GM19455 (cell line): ENCODE data around the gene ZNF197.
"Not testable (repeated sequence)": the region's sequence is repeated elsewhere in the genome, so short reads cannot be mapped to it uniquely, and the experiment has no call there.

Experiments
- ATAC-seq: cut with Tn5 transposase; IDR thresholded peaks from one replicate; pipeline ENCODE4 v1.9.1; 2021; ENCODE audit not compliant: unreplicated experiment

ZNF197 gene

DNA sequence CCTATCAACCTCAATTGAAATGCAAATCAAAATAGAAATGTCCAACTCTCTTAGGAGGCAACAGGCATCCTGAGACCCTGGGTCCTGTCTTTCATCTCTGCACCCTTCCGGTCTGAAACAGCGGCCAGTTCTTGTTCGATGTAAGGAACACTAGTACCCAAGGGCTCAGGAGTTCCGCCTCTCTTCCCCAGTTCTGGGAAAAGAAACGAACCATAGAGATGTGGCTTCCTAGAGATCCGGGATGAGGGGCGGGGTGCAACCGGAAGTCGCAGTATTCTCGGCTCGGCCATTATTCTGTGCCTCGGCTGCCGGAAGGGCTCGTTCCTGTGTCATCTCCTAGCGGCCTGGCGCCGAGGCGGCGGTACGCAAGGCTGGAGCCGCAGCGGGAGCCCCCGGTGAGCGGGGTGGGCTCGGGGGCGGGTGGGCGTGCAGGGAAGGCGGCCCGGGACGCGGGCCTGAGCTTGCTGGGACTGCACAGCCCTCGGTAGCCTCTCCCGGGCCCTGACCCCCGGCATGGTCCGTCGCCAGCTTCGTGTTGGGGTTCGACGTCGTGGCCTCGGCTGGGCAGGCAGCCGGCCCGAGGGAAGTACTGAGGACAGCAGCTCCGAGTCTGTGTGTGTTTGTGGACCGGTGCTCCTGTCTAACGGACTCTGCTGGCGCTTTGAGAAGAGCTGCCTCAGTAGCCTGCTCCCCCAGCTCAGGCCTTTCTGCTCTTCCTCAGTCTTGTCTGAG lies at the start of gene ZNF197:
Gene ZNF197 (plus strand): TSS at position 288 of the 732 bp plus-strand sequence. CDS start 4,119 bp downstream, outside the sequence.
- peak; percentile 94 for ATAC-seq

DNA sequence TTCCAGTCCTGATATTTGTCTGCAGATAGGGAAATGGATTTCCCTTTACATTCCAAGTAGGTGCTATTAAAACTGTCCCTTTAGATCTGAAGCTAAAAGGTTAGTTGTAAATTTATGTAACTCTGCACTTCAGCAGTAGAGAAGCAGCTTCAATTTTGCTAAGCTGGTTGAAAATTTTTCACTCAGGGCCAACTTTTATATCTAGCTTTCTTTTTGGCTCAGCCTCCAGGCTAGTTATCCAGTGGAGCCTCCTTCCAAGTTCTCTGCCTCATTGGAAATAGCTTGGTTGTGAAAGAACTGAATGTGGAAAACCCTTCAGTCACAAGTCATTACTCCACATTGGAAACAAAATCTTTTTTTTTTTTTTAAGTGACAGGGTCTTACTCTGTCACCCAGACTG lies 48.2 kb upstream of the ZNF197 start:
- no peak for ATAC-seq

DNA sequence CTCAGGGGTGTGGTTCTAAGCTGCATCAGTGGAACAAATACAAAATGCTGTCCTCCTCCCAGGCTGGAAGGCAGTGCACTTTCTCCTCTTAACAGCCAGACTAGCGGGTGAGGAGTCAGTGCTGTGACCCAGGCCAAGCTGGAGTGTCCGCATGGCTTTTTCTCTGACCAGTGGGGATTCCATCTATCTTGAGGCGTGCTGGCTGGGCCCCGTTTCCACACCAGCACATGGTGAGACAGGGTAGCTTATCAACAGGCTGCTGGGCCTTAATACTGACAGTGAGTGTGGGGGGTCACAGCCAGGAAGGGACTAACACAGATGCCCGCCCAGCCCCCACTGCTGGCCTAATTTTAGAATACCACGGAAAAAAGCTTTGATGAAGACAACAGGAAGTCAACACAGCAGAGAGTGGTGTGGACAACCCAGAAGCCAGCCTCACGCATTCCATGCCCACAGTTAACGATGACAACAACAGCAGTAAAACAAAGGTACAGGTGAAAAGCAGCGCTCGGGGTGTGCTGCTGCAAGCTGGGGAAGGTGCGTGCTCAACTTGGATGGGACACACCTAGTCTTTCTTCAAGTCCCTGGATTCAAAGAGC lies 47.4 kb upstream of the ZNF197 start:
- ATAC-seq: not testable (repeated sequence)

DNA sequence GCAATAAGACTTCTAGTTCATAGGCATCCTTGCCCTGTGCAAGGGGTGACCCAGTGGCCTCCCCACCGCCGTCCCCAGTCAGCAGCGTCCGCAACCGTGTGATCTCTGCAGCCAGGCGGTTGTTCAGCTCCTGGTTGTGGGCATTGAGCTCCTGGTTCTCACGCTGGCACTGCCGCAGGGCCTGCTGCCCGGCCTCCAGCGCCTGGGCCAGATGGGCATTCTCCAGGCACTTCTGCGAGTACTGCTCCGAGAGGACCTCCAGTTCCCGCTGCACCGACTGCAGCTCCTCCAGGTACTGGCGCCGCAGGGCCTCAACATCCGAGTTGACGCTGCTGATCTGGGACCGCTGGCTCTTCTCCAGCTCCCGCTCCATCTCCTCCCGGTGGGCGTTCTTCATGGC lies 46.5 kb upstream of the ZNF197 start:
- not testable (repeated sequence) for ATAC-seq

DNA sequence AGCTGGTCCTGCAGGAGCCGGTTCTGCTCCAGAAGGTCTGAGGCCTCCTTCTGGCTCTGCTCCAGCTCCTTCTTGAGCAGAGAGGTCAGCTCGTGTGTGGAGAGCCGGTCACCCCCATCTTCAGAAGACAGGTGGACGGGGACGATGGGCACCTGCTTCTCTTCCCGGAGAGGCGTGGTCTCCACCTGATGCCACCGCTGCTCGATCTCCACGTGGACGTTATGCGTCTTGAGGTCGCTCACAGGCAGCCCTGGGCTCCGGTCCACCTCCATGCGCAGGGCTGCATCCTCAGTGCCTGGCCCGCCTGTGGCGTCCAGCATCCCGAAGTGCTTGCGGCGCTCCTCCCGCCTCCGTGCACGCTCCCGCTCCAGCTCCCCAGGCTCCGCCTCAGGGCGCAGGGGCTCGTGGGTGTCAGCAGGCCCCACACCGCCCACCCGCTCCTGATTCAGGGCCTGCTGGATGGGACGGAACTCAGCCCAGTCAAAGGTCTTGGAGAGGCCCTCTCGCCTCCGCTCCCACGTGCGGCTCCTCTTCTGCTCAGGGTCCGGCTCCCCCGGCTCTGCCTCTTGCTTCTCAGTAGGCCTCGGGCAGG lies 45.8 kb upstream of the ZNF197 start:
- ATAC-seq: not testable (repeated sequence)

DNA sequence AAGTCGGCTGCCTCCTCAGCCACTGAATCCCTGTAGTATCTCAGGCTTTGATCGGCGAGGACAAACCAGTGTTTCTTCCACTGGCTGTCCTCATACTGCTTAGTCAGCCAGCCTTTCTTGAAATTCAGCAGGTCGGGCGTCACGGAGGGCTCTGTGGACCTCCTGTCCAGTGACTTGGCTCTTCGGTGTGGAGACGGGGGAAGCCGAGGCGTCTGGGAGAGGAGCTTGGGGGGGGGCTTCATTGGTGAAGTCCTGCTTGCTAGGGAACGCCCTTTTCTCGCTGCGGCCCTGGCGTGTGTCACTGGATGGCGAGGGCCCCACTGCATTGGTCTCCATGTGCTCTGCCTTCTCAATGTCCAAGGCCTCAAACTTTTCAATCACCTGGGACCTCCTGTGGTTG lies 45.1 kb upstream of the ZNF197 start:
- ATAC-seq: not testable (repeated sequence)

DNA sequence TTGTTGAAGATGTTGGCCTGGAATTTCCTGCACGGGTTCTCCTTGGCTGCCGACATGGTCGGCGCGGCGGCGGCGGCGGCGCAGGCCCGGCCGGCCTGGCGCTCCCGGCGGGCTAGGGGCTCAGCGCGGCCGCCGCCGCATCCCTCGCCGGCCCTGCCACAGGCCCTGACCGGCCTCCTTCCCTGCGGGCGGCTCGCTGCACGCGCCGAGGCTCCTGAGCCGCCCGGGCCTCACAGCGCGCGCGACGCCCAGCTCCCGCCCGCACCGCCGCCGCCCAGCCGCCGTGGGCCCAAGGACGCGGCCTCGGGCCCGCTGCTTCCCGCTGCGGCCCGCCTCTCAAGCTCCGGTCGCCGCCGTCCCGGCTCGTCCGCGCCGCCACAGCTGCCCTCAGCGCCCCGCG lies 43.9 kb upstream of the ZNF197 start:
- not testable (repeated sequence) for ATAC-seq

DNA sequence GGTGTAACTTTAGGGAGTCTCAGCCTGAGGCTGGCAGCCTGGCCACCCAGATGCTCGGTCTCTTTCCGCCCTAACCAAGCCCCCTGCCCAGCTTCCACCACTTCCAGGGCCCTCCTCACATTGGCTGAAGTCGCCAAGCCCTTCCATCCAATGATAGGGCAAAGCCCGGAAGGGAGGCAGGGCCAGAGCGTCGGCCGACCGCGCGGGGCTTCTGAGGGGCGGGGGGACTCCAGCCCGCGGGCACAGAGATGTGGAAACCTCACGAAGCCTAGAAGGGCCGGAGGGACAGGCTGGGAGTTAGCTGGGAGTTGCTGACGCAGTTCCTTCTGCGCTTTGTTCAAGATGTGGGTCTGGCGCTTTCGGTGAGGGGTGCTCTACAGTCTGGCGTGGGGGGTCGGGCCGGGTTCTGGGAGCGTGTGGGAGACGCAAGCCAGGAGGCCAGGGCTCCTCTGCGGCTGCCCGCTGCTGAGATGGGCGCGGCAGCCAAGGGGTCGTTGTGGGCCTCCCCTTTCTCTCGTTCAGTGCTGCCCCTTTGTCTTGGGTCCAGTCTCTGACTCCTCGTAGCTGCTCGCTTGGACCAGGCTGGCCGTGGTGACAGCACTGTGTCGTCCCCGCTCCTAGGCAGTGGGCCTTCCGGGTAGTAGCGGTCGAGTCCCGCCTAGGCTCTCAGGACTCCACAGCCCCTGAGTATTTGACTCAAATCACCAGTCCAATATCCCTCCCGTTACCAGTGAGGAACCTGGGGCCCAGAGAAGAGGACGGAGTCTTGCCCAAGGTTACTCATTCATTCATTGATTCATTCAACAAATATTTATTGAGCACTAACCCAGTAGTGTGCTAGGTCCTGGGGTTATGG lies 40.0 kb upstream of the ZNF197 start, which contains the start of gene ZNF660:
Gene ZNF660 (plus strand): TSS at position 319 of the 856 bp plus-strand sequence. CDS start 9,230 bp downstream, outside the sequence.
- peak; percentile 88 for ATAC-seq

DNA sequence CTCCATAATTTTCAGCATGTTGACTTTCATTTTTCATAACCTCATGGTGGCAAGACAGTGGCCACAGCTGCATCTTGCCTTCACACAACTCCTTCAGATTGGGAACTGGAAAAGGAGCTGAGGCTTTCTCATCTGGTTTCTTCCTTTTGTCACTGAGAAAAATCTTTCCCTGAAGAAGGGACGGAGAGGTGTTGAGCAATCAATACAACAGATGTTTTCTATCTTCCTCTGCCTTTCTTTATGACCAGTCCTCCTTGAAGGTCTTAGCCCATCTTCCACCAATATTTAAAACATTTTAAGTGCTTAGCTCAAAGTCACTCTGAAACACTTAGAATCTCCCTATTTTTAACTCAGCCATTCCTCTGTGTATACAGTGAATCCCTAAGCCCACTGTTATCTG lies 28.2 kb upstream of the ZNF197 start:
- ATAC-seq: no peak

DNA sequence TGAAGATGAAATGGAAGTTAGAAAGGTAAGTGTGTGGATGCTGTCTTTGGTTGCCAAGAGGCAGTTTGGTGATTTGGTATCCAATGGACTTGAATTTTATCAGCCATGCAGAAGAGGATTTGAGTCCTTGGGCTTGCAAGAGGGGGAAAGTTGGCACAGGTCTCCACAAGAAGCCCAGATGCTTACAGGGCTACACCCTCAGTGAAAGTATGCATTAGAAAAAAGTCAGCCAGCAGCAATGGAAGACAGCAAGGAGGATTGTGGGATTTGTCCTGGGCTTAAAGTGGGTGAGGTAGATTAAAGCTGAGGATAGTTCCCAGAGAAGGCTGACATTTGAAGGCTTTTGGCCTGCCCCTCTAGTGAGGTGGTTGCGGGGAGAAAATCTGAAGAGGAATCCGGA lies 23.1 kb upstream of the ZNF197 start:
- ATAC-seq: no peak

DNA sequence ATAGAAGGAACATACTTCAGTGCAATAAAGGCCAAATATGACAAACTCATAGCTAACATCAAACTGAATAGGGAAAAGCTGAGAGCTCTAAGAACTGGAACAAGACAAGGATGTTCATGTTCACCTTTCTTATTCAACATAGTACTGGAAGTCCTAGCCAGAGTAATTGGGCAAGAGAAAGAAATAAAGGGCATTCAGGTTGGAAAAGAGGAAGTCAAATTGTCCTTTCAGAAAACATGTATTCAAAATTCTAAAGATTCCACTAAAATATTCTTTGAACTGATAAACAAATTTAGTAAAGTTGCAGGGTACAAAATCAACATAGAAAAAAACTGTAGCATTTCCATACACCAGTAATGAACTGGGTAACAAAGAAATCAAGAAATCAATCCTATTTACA lies 12.2 kb upstream of the ZNF197 start:
- ATAC-seq: no peak

DNA sequence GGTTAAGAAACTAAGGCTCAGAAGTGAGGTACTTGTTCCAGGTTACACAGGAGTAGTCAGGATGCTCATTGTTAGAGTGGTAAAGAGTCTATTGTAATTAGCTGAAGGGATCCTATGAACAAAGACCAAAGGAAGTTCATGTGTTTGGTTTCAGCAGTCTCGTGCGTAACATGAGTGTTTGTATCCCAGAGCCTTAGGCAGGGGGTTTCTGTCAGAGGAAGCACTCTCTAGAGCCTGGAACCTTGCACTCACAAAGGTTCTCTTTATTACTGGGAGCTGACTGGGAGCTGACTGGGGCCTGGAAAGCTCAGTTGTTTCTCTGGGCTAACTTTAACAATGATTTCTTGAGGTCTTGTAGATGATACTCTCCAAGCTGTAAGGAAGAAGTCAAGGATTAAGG lies 3.9 kb downstream of the ZNF197 start:
- ATAC-seq: no peak

DNA sequence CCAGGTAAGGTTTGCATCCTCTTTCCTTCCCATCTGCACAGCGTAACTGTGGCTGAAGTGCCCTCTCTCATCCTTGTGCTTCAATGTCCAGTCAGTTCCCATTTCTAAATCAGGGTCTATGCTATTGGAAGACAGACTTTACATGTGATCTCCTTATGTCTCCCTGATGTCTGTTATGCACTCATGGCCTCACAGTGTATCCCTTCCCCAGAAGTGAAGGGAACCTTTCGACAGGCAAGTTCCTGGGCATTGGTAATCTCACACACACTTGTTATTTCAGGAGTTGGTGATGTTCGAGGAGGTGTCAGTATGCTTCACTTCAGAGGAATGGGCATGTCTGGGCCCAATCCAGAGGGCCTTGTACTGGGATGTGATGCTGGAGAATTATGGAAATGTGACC lies 7.4 kb downstream of the ZNF197 start:
- ATAC-seq: no peak

DNA sequence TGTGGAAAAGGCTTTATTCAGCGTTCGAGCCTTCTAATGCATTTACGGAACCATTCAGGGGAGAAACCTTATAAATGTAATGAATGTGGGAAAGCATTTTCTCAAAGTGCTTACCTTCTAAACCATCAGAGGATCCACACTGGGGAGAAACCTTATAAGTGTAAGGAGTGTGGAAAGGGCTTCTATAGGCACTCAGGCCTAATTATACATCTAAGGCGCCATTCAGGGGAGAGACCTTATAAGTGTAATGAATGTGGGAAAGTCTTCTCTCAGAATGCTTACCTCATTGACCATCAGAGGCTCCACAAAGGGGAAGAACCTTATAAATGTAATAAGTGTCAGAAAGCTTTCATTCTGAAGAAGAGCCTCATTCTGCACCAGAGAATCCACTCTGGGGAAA lies 17.5 kb downstream of the ZNF197 start:
- ATAC-seq: no peak

DNA sequence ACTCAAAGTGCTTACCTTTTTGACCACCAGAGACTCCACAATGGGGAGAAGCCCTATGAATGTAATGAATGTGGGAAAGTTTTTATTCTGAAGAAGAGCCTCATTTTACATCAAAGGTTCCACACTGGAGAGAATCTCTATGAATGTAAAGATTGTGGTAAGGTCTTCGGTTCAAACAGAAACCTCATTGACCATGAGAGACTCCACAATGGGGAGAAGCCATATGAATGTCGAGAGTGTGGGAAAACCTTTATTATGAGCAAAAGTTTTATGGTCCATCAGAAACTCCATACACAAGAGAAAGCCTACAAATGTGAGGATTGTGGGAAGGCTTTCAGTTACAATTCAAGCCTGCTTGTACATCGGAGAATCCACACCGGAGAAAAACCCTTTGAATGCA lies 18.2 kb downstream of the ZNF197 start:
- ATAC-seq: no peak

DNA sequence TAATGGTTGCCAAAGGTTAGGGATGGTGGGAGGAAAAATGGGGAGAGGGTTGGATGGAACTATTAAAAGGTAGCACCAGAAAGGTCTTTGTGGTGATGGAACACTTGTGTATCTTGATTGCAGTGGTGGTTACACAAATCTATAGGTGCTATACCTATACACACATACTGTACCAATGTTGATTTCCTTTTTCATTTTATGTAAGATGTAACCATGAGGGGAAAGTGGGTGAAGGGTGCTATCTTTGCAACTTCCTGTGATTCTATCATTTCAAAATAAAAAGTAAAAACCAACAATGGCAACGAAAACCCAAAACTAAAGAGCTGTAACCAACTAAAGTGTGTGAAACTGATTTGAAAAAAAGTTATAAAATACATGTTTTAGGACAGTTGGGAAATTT lies 22.9 kb downstream of the ZNF197 start:
- no peak for ATAC-seq

DNA sequence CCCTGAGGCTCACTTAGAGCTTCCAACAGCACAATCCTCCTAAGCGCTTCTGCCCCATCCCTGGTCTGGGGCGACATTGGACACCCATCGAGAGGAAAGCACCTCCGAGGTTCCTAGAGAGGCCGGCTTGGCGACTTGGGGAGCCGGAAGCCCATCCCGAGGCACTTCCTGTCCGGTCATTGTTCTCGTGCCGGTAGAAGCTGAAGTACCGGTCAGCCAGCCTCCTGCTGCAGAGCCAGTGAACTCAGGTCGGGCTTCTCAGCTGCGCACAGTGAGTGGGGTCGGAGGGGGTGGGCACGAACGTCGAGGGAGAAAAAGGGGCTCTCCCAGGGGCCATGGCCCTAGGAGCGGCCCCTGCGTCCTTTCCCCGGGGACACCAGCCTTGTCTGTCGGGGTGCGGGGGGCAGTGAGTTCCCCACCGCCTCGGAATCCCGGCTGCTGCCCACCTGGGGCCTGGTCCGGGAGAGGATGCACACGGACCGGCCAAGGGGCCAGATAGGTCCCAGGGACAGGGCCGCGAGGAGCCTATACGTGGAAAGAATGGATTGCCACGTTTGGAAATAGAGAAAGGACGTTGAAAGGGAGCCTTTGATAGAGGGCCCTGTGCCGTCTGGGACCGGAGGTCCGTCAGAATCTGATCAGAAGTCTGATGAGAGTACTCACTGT lies 23.9 kb downstream of the ZNF197 start, which contains the start of gene ZNF35:
Gene ZNF35 (plus strand): TSS at position 169 of the 666 bp plus-strand sequence. CDS start 2,336 bp downstream, outside the sequence.
- peak; percentile 97 for ATAC-seq

DNA sequence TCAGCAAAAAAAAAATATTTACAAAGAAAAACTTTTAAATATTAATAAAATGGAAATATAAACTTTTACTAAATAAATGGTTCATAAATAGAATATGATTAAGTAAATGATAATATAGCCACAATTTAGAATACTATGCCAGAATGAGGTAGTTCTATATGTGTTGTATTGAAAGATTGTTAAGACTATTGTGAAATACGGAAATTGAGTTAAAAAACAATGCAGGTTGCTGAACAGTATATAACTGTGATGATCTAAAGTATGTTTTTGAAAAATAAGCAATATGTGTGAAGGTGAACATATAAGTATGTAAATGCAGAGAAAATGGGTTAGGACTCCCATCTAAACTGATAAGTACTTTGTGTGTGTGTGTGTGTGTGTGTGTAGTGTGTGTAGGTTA lies 24.9 kb downstream of the ZNF197 start:
- ATAC-seq: no peak

DNA sequence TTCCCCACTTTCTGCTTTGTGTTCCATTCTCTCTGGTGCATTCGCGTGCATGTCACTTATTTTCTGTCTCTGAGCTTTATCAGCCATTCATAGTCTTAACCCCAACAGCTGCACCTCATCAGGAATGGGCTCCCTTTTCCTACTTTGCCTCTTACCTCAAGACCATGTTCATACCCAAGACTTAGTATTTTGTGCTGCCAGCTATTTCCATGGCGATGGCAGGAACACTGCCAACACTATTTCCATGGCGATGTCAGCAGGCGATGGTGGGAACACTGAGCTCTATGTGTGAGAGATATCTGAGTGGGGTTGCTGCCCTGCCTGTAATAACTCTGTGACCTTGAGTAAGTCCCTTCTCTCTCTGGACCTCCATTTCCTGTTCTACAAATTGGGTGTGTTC lies 29.2 kb downstream of the ZNF197 start:
- ATAC-seq: no peak

DNA sequence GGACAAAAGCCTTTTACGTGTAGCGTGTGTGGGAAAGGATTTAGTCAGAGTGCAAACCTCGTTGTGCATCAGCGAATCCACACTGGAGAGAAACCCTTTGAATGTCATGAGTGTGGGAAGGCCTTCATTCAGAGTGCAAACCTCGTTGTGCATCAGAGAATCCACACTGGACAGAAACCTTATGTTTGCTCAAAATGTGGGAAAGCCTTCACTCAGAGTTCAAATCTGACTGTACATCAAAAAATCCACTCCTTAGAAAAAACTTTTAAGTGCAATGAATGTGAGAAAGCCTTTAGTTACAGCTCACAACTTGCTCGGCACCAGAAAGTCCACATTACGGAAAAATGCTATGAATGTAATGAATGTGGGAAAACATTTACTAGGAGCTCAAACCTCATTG lies 34.2 kb downstream of the ZNF197 start:
- no peak for ATAC-seq

DNA sequence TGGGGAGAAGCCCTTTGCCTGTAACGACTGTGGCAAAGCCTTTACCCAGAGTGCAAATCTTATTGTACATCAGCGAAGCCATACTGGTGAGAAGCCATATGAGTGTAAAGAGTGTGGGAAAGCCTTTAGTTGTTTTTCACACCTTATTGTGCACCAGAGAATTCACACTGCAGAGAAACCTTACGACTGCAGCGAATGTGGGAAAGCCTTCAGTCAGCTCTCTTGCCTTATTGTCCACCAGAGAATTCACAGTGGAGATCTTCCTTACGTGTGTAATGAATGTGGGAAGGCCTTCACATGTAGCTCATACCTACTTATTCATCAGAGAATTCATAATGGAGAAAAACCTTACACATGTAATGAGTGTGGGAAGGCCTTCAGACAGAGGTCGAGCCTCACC lies 34.6 kb downstream of the ZNF197 start:
- ATAC-seq: no peak
